Hepatic stellate cell (primary cell): ENCODE data around the gene NPC1L1.

Experiments used
- DNase-seq: peaks from one replicate; pipeline ENCODE4 v3.0.0; 2011; ENCODE audit warnings: low spot score

Gene NPC1L1

GRCh38 chr7:44537442-44537841 lies 3.7 kb downstream of the NPC1L1 start:
- DNase-seq: no peak

- no peak for DNase-seq
Measured at GRCh38 chr7:44536090-44536489, 5.0 kb downstream of the NPC1L1 start.

- DNase-seq: no peak
Measured at GRCh38 chr7:44535348-44536064, 5.6 kb downstream of the NPC1L1 start.

- peak; percentile 70 for DNase-seq
Measured at GRCh38 chr7:44534501-44534900, 6.6 kb downstream of the NPC1L1 start.

GRCh38 chr7:44534087-44534486 lies 7.0 kb downstream of the NPC1L1 start:
- DNase-seq: no peak

GRCh38 chr7:44533301-44534055 lies 7.7 kb downstream of the NPC1L1 start:
- DNase-seq: no peak

GRCh38 chr7:44531421-44532380 lies 9.4 kb downstream of the NPC1L1 start:
- DNase-seq: no peak

GRCh38 chr7:44530990-44531389 lies 10.1 kb downstream of the NPC1L1 start:
- DNase-seq: no peak

GRCh38 chr7:44524811-44525388 lies 16.2 kb downstream of the NPC1L1 start:
- DNase-seq: no peak

- no peak for DNase-seq
Measured at GRCh38 chr7:44522315-44522714, 18.8 kb downstream of the NPC1L1 start.

- DNase-seq: no peak
Measured at GRCh38 chr7:44521347-44522095, 19.6 kb downstream of the NPC1L1 start.

GRCh38 chr7:44520574-44520973 lies 20.6 kb downstream of the NPC1L1 start:
- no peak for DNase-seq

GRCh38 chr7:44519546-44519945 lies 21.6 kb downstream of the NPC1L1 start:
- no peak for DNase-seq

- no peak for DNase-seq
Measured at GRCh38 chr7:44518761-44519160, 22.4 kb downstream of the NPC1L1 start.

GRCh38 chr7:44517175-44517574 lies 24.0 kb downstream of the NPC1L1 start:
- DNase-seq: no peak

- no peak for DNase-seq
Measured at GRCh38 chr7:44515590-44516268, 25.4 kb downstream of the NPC1L1 start.

GRCh38 chr7:44512736-44513135 lies 28.4 kb downstream of the NPC1L1 start:
- no peak for DNase-seq

GRCh38 chr7:44511863-44512468 lies 29.2 kb downstream of the NPC1L1 start:
- DNase-seq: no peak

GRCh38 chr7:44511236-44511635 lies 29.9 kb downstream of the NPC1L1 start:
- no peak for DNase-seq

- no peak for DNase-seq
Measured at GRCh38 chr7:44508328-44509030, 32.7 kb downstream of the NPC1L1 start.
